Activated B cell treated with CpG ODN at 0.5 μM for 24 hours (primary cell): ENCODE measurements around the gene COX7A2. TPM values are rescaled to one million over a fixed set of nuclear protein-coding genes. Genes with fewer than 3 reads are reported as not detected.

ENCODE experiments used
- ATAC-seq: fragments of 200-7000 bp; cut with Tn5 transposase; one replicate; pipeline ENCODE4 v1.10.0; 2021; ENCODE audit warnings: low read depth, mild to moderate bottlenecking, moderate library complexity
- CTCF ChIA-PET: fragments of 350-600 bp; sonication (Branson Sonifier 250); formaldehyde crosslinking; loops from one replicate; lab custom pipeline; 2021; ENCODE audit warnings: antibody characterized with exemption; lab: Charles Lee
- POLR2A ChIA-PET: fragments of 350-600 bp; sonication (Branson Sonifier 250); formaldehyde crosslinking; loops from one replicate; lab custom pipeline; 2021; ENCODE audit warnings: antibody characterized with exemption; lab: Charles Lee
- DNase-seq: peaks from one replicate; pipeline ENCODE4 v3.0.0; 2022
- H3K27ac Mint-ChIP-seq: one replicate; pipeline ENCODE4 v1.8.0; 2020; ENCODE audit warnings: mixed read lengths
- H3K27me3 Mint-ChIP-seq: one replicate; pipeline ENCODE4 v1.8.0; 2021; ENCODE audit warnings: mixed read lengths
- H3K36me3 Mint-ChIP-seq: one replicate; pipeline ENCODE4 v1.8.0; 2021; ENCODE audit warnings: low read depth, mixed read lengths
- H3K4me1 Mint-ChIP-seq: one replicate; pipeline ENCODE4 v1.8.0; 2021; ENCODE audit warnings: mixed read lengths
- H3K4me3 Mint-ChIP-seq: one replicate; pipeline ENCODE4 v1.8.0; 2020; ENCODE audit warnings: mild to moderate bottlenecking, mixed read lengths
- H3K9me3 Mint-ChIP-seq: one replicate; pipeline ENCODE4 v1.8.0; 2020; ENCODE audit warnings: mixed read lengths
- CTCF ChIP-seq: fragments of 200-600 bp; IDR thresholded peaks from one replicate; pipeline ENCODE4 v1.8.0; 2022; ENCODE audit warnings: antibody characterized with exemption, mild to moderate bottlenecking
- intact Hi-C: fragments of 100-400 bp; cut with micrococcal nuclease; formaldehyde crosslinking; loops from one replicate; pipeline ENCODE4 v1.15.1; 2024
- total RNA-seq: library from RNA; stranded (reverse); gene quantifications from 2 replicates; pipeline ENCODE4 v1.2.3, GENCODE V29; 2022

Gene COX7A2
- total RNA-seq, 1 donor from 2014 or later, result 259 TPM

GRCh38 chr6:75283907-75284631 is 40.5 kb upstream of the COX7A2 start:
- H3K27me3 Mint-ChIP-seq, result no peaks in the 10 kb centered on the region
- ChIA-PET POLR2A (interaction anchor here (0.6 to 3.3 kb wide), 7 partner anchors 35 to 1631 kb away, joined by 3 to 36 read pairs (median 5); partner anchors contain the start of genes COX7A2, SENP6 and SLC17A5), CTCF (interaction anchor here (1.0 to 3.3 kb wide), 4 partner anchors 11 to 75 kb away, joined by 3 to 10 read pairs (median 4); no protein-coding TSS in a partner anchor)
- H3K4me1 Mint-ChIP-seq, result peaks cover 31% of the 10 kb centered on the region
- DNase-seq, result peak; percentile 15
- H3K36me3 Mint-ChIP-seq, result no peaks in the 10 kb centered on the region
- H3K27ac Mint-ChIP-seq, result no peak overlapping the region
- peak; percentile 15 for ATAC-seq
- TF ChIP-seq CTCF, result no peak
- H3K4me3 Mint-ChIP-seq, result no peak overlapping the region
- no peaks in the 10 kb centered on the region for H3K9me3 Mint-ChIP-seq
- intact Hi-C loops, result loop anchor here (1.0 to 5.0 kb wide), 7 partner anchors 17 to 1832 kb away; partner anchors contain the start of genes CGAS, COX7A2, MYO6 and SENP6

GRCh38 chr6:75282706-75283105 is 39.1 kb upstream of the COX7A2 start:
- no peak for DNase-seq
- Mint-ChIP-seq H3K27ac (no peak overlapping the region), H3K4me3 (peak overlapping the region; percentile 37), H3K9me3 (no peaks in the 10 kb centered on the region), H3K4me1 (peaks cover 39% of the 10 kb centered on the region), H3K36me3 (peaks cover 2% of the 10 kb centered on the region), H3K27me3 (no peaks in the 10 kb centered on the region)
- TF ChIP-seq CTCF, result no peak
- ATAC-seq, result no peak
- intact Hi-C loops, result loop anchor here (5.0 kb wide), 2 partner anchors 465 to 1830 kb away; partner anchors contain the start of genes CGAS and MYO6
- ChIA-PET CTCF (interaction anchor here (3.3 kb wide), 1 partner anchor 16 kb away, joined by 10 read pairs; no protein-coding TSS in a partner anchor), POLR2A (interaction anchor here (0.6 to 0.7 kb wide), 2 partner anchors 38 to 40 kb away, joined by 4 to 5 read pairs; partner anchors contain the start of gene COX7A2)

- Mint-ChIP-seq H3K9me3 (no peaks in the 10 kb centered on the region), H3K4me1 (peaks cover 40% of the 10 kb centered on the region), H3K27me3 (no peaks in the 10 kb centered on the region), H3K36me3 (peaks cover 7% of the 10 kb centered on the region), H3K27ac (peak overlapping the region; percentile 25), H3K4me3 (no peak overlapping the region)
- CTCF ChIA-PET, result no interaction called here
- no peak for TF ChIP-seq CTCF
- no peak for ATAC-seq
- DNase-seq, result no peak
- POLR2A ChIA-PET, result no interaction called here
- intact Hi-C loops, result loop anchor here (5.0 kb wide), 2 partner anchors 466 to 1829 kb away; partner anchors contain the start of genes CGAS and MYO6
Measured at GRCh38 chr6:75281653-75282052, 38.1 kb upstream of the COX7A2 start.

GRCh38 chr6:75280131-75280855 is 36.7 kb upstream of the COX7A2 start:
- H3K36me3 Mint-ChIP-seq, result peaks cover 14% of the 10 kb centered on the region
- no peak overlapping the region for H3K27ac Mint-ChIP-seq

More at GRCh38 chr6:75280131-75280855, 36.7 kb upstream of the COX7A2 start:
- Mint-ChIP-seq H3K9me3 (no peaks in the 10 kb centered on the region), H3K4me3 (no peak overlapping the region), H3K27me3 (no peaks in the 10 kb centered on the region), H3K4me1 (peaks cover 47% of the 10 kb centered on the region)
- DNase-seq, result no peak
- POLR2A ChIA-PET, result no interaction called here
- TF ChIP-seq CTCF, result no peak
- intact Hi-C loops, result loop anchor here (5.0 kb wide), 2 partner anchors 467 to 1828 kb away; partner anchors contain the start of genes CGAS and MYO6
- CTCF ChIA-PET, result interaction anchor here (1.5 kb wide), 1 partner anchor 14 kb away, joined by 5 read pairs; no protein-coding TSS in a partner anchor
- no peak for ATAC-seq
